Nephron progenitor cell (in vitro differentiated cells): ENCODE measurements around the gene CD38.

ENCODE experiments used
- DNase-seq: peaks from one replicate; pipeline ENCODE4 v3.0.0; 2021
- H3K27ac Mint-ChIP-seq: 2 replicates; pipeline ENCODE4 v1.8.0; 2021; ENCODE audit warnings: mild to moderate bottlenecking, moderate library complexity, mixed read lengths
- H3K27me3 Mint-ChIP-seq: 2 replicates; pipeline ENCODE4 v1.8.0; 2021; ENCODE audit warnings: mild to moderate bottlenecking, low read depth, mixed read lengths; ENCODE audit not compliant: poor library complexity
- H3K36me3 Mint-ChIP-seq: 2 replicates; pipeline ENCODE4 v1.8.0; 2021; ENCODE audit warnings: low read depth, mixed read lengths
- H3K4me1 Mint-ChIP-seq: 2 replicates; pipeline ENCODE4 v1.8.0; 2021; ENCODE audit warnings: mixed read lengths
- H3K4me3 Mint-ChIP-seq: 2 replicates; pipeline ENCODE4 v1.8.0; 2021; ENCODE audit warnings: mild to moderate bottlenecking, moderate library complexity, mixed read lengths
- H3K9me3 Mint-ChIP-seq: 2 replicates; pipeline ENCODE4 v1.8.0; 2021; ENCODE audit warnings: mild to moderate bottlenecking, moderate library complexity, mixed read lengths
- CTCF ChIP-seq: fragments of 200-600 bp; sonication (generic); IDR thresholded peaks from 2 replicates; pipeline ENCODE4 v1.5.0; 2021; ENCODE audit warnings: antibody characterized with exemption

Gene CD38

DNA sequence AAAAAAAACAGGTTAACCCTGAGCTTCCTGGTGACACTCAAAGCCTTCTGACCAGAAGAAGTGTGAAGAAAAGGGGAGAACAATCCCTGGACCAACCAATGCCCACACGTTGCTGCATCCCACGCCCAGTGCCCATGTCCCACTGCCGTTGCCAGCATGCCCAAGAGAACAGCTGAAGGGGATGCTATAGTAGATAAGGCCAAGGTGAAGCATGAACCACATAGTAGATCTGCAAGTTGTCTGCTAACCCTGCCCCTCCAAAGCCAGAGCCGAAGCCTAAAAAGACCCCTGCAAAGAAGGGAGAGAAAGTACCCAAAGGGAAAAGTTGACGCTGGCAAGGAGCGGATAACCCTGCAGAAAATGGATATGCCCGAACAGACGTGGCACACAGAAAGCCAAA, 11.3 kb upstream of the CD38 start:
- no peaks in the 10 kb centered on the region for H3K4me1 Mint-ChIP-seq
- H3K36me3 Mint-ChIP-seq, result no peaks in the 10 kb centered on the region
- H3K9me3 Mint-ChIP-seq, result no peaks in the 10 kb centered on the region
- no peak for DNase-seq
- peaks cover 11% of the 10 kb centered on the region for H3K27me3 Mint-ChIP-seq
- no peak overlapping the region for H3K27ac Mint-ChIP-seq
- TF ChIP-seq CTCF, result no peak
- no peak overlapping the region for H3K4me3 Mint-ChIP-seq

DNA sequence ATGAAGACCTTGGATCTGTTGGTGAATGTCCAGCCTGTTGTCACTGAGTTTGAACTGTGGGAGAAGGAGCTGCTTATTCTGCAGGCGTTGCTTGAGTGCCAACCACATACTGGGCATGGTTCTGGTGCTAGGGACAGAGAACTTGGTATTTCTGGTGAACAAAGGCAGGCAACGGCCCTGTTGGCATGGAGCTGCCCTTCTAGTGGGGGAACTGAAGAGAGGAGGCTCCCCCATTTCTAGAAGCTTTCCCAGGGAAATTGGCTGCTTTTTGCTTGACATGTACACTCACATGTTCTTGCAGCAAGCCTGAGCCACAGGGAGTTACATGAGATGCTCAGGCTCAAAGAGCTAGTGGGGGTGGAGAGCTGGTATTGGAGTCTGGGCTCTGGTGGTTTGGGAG, 8.9 kb upstream of the CD38 start:
- Mint-ChIP-seq H3K36me3 (no peaks in the 10 kb centered on the region), H3K4me1 (no peaks in the 10 kb centered on the region), H3K27me3 (peaks cover 29% of the 10 kb centered on the region), H3K27ac (no peak overlapping the region), H3K4me3 (no peak overlapping the region), H3K9me3 (no peaks in the 10 kb centered on the region)
- no peak for DNase-seq
- no peak for TF ChIP-seq CTCF

DNA sequence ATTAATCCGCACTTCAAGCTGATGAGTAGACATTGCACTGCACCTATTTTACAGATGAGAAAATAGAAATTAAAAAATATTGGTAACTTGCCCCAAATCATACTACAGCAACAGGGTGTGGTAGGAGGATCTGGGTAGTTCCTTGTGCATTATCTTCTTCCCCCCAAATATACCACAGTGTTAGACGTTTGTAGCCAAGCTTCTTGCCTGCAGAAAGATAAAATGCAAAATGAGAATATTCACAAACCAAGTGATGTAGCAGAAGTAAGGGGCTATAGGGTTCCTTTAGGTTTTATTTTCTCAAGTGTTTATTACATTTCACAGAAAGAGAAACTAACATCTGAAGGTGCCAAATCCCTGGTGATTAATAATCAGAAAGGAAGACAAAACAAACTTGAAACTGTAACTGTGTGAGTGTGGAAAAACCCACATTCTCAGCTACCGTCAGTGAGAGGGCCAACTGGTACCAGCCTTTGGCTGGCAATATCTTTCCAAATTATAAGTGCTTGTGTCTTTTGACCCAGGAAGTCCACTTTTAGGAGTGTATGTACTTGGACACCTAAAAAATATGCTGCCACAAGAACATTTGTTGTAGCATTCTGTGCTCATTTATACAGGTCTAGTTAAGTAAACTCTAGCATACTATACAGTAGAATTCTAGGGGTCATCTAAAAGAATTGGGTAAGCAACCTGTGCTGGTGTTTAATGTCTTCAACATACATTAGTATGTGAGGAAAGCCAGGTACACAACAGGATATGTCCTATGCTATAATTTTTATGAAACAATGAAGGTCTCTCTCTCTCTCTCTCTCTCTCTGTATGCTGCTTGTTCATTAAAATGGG, 6.7 kb upstream of the CD38 start:
- H3K9me3 Mint-ChIP-seq, result no peaks in the 10 kb centered on the region
- no peaks in the 10 kb centered on the region for H3K36me3 Mint-ChIP-seq
- no peak overlapping the region for H3K4me3 Mint-ChIP-seq
- no peaks in the 10 kb centered on the region for H3K4me1 Mint-ChIP-seq
- no peak overlapping the region for H3K27ac Mint-ChIP-seq
- peaks cover 52% of the 10 kb centered on the region for H3K27me3 Mint-ChIP-seq
- no peak for TF ChIP-seq CTCF
- DNase-seq, result no peak

- H3K36me3 Mint-ChIP-seq, result no peaks in the 10 kb centered on the region
- no peak for DNase-seq
- no peaks in the 10 kb centered on the region for H3K9me3 Mint-ChIP-seq
- H3K4me1 Mint-ChIP-seq, result peaks cover 2% of the 10 kb centered on the region
- H3K4me3 Mint-ChIP-seq, result no peak overlapping the region
- no peak overlapping the region for H3K27ac Mint-ChIP-seq
- H3K27me3 Mint-ChIP-seq, result peaks cover 76% of the 10 kb centered on the region
- no peak for TF ChIP-seq CTCF
These were observed 4.1 kb upstream of the CD38 start for GRCh38 chr4:15774020-15774420.

DNA sequence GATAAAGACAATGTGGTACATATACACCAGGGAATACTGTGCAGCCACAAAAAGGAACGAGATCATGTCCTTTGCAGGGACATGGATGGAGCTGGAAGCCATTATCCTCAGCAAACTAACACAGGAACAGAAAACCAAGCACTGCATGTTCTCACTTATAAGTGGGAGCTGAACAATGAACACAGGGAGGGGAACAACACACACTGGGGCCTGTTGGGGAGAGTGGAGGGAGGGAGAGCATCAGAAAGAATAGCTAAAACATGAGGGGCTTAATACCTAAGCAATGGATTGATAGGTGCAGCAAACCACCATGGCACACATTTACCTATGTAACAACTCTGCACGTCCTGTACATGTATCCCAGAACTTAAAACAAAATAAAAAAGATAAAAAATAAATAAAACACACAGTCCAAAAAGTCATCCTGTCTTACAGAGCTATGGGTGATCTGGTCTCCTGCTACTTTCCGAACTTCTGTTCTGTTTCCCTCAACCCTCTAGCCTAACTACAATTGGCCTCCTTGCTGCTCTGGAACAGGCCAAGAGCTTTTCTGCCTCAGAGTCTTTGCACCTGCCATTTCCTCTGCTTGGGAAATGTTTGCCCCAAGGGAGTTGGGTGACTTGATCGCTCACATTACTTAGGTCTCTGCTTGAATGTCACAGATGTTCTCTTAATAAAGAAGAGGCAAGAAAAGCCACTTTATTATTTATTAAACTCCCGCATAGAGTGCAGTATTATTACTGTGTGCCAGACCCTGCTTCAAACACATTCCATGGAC, 1.1 kb upstream of the CD38 start:
- Mint-ChIP-seq H3K9me3 (no peaks in the 10 kb centered on the region), H3K36me3 (no peaks in the 10 kb centered on the region), H3K4me3 (no peak overlapping the region), H3K27me3 (peaks cover 95% of the 10 kb centered on the region), H3K4me1 (peaks cover 11% of the 10 kb centered on the region), H3K27ac (no peak overlapping the region)
- TF ChIP-seq CTCF, result no peak
- DNase-seq, result no peak
